Panc1 (cell line): Measurements from ENCODE around the gene CEP83.

Experiments
- POLR2AphosphoS5 ChIP-seq: IDR thresholded peaks from 2 replicates; pipeline ENCODE4 v1.6.1; 2012; ENCODE audit warnings: mild to moderate bottlenecking, low read depth, low read length, moderate library complexity
- SIN3A ChIP-seq: IDR thresholded peaks from 2 replicates; pipeline ENCODE4 v1.6.1; 2012; ENCODE audit warnings: low read depth, mild to moderate bottlenecking, low read length, moderate library complexity, borderline replicate concordance; ENCODE audit not compliant: insufficient read depth
- TCF7L2 ChIP-seq: IDR thresholded peaks from 2 replicates; pipeline ENCODE4 v1.6.1; 2011; ENCODE audit warnings: mild to moderate bottlenecking, low read depth, low read length, inconsistent platforms
- TF ChIP-seq, protein P1 (sequence below): fragments of 450-650 bp; IDR thresholded peaks from 2 replicates; pipeline ENCODE4 v1.5.1; 2017; ENCODE audit warnings: mild to moderate bottlenecking
- TF ChIP-seq, protein P2 (sequence below), 2 experiments: IDR thresholded peaks; 2 replicates each; pipeline ENCODE4 v1.6.1; 2011 to 2012; ENCODE audit warnings: low read depth in 2 of 2, control low read depth in 1 of 2, low read length in 1 of 2, mild to moderate bottlenecking in 1 of 2, moderate library complexity in 1 of 2; ENCODE audit not compliant: insufficient read depth in 1 of 2

DNA sequence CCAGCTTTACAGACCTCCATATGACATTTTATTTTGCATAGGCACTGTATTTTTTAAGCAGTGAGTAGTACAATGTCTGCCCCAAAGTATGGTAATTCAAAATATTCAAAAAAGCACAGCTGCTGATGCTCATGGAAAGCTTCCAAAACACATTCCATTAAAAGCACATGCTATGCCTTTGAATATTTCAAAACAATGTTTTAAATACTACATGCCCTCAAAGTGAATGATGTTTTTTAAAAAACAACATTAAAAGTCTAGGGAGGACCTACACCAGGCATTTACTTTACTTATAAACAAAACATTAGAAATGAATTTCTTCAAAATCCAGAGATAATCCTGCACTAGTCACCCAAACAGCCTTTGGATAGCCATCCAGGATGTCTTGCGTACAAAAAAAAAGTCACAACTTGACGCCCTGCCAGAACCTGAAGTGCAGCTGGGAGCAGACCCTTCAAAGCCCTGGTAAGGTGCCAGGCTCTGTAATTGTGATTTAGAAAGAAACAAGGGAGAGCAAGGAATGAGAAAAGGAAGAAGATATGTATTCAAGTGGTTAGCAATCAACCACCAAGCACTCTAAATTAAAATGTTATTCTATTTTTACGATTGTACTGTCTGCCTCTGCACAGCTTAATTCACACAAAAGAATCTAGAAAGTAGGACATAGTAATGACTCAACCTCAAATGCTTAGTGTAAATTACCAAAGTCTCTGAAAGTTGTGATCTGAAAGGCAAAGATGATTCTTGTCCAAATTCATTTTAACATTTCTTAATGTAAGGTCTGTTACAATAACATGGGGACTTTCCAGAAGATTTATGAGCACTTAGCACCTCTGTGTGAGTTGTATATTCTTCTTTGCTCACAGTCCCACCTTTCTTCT lies 31.9 kb downstream of the CEP83 start:
- TF ChIP-seq, protein P1, sequence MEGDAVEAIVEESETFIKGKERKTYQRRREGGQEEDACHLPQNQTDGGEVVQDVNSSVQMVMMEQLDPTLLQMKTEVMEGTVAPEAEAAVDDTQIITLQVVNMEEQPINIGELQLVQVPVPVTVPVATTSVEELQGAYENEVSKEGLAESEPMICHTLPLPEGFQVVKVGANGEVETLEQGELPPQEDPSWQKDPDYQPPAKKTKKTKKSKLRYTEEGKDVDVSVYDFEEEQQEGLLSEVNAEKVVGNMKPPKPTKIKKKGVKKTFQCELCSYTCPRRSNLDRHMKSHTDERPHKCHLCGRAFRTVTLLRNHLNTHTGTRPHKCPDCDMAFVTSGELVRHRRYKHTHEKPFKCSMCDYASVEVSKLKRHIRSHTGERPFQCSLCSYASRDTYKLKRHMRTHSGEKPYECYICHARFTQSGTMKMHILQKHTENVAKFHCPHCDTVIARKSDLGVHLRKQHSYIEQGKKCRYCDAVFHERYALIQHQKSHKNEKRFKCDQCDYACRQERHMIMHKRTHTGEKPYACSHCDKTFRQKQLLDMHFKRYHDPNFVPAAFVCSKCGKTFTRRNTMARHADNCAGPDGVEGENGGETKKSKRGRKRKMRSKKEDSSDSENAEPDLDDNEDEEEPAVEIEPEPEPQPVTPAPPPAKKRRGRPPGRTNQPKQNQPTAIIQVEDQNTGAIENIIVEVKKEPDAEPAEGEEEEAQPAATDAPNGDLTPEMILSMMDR = no peak
- TF ChIP-seq POLR2AphosphoS5 (no peak), SIN3A (no peak), TCF7L2 (no peak)
- TF ChIP-seq, protein P2, sequence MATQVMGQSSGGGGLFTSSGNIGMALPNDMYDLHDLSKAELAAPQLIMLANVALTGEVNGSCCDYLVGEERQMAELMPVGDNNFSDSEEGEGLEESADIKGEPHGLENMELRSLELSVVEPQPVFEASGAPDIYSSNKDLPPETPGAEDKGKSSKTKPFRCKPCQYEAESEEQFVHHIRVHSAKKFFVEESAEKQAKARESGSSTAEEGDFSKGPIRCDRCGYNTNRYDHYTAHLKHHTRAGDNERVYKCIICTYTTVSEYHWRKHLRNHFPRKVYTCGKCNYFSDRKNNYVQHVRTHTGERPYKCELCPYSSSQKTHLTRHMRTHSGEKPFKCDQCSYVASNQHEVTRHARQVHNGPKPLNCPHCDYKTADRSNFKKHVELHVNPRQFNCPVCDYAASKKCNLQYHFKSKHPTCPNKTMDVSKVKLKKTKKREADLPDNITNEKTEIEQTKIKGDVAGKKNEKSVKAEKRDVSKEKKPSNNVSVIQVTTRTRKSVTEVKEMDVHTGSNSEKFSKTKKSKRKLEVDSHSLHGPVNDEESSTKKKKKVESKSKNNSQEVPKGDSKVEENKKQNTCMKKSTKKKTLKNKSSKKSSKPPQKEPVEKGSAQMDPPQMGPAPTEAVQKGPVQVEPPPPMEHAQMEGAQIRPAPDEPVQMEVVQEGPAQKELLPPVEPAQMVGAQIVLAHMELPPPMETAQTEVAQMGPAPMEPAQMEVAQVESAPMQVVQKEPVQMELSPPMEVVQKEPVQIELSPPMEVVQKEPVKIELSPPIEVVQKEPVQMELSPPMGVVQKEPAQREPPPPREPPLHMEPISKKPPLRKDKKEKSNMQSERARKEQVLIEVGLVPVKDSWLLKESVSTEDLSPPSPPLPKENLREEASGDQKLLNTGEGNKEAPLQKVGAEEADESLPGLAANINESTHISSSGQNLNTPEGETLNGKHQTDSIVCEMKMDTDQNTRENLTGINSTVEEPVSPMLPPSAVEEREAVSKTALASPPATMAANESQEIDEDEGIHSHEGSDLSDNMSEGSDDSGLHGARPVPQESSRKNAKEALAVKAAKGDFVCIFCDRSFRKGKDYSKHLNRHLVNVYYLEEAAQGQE (IDR thresholded peaks at IDR 0.05; ENCODE audit: insufficient read depth in 1 of 2, low read depth in 2 of 2, low read length in 1 of 2) = no peak
